ENCODE data around the gene RIBC2.
"Not testable (repeated sequence)": the region's sequence is repeated elsewhere in the genome, so short reads cannot be mapped to it uniquely, and the experiment has no call there.

RIBC2 gene

GRCh38 chr22:45450921-45451651 is 37.6 kb downstream of the RIBC2 start:
- DNase-seq, result no peak

GRCh38 chr22:45451972-45452371 is 38.5 kb downstream of the RIBC2 start:
- no peak for DNase-seq

GRCh38 chr22:45452565-45453379 is 39.3 kb downstream of the RIBC2 start:
- DNase-seq, result no peak

- no peak for DNase-seq
Measured at GRCh38 chr22:45453764-45454163, 40.3 kb downstream of the RIBC2 start.

GRCh38 chr22:45454275-45454674 is 40.8 kb downstream of the RIBC2 start:
- no peak for DNase-seq

- DNase-seq, result no peak
Measured at GRCh38 chr22:45455212-45455611, 41.7 kb downstream of the RIBC2 start.

GRCh38 chr22:45455621-45456020 is 42.1 kb downstream of the RIBC2 start:
- no peak for DNase-seq

- no peak for DNase-seq
Measured at GRCh38 chr22:45456811-45457210, 43.3 kb downstream of the RIBC2 start.

- no peak for DNase-seq
Measured at GRCh38 chr22:45458532-45458931, 45.0 kb downstream of the RIBC2 start.

GRCh38 chr22:45459235-45459634 is 45.7 kb downstream of the RIBC2 start:
- DNase-seq, result no peak

GRCh38 chr22:45460288-45461109 is 47.0 kb downstream of the RIBC2 start:
- no peak for DNase-seq

GRCh38 chr22:45462034-45462655 is 48.7 kb downstream of the RIBC2 start:
- no peak for DNase-seq

GRCh38 chr22:45463691-45464090 is 50.2 kb downstream of the RIBC2 start:
- not testable (repeated sequence) for DNase-seq

- no peak for DNase-seq
Measured at GRCh38 chr22:45465633-45466032, 52.1 kb downstream of the RIBC2 start.

- no peak for DNase-seq
Measured at GRCh38 chr22:45468872-45469271, 55.4 kb downstream of the RIBC2 start.

- no peak for DNase-seq
Measured at GRCh38 chr22:45469281-45470073, 56.0 kb downstream of the RIBC2 start.

GRCh38 chr22:45470871-45471270 is 57.4 kb downstream of the RIBC2 start:
- DNase-seq, result no peak

GRCh38 chr22:45472426-45472825 is 58.9 kb downstream of the RIBC2 start:
- no peak for DNase-seq

- DNase-seq, result no peak
Measured at GRCh38 chr22:45473626-45474237, 60.2 kb downstream of the RIBC2 start.

- no peak for DNase-seq
Measured at GRCh38 chr22:45475063-45475747, 61.7 kb downstream of the RIBC2 start.

Measured in CD4-positive, alpha-beta T cell treated with Interleukin-12 subunit alpha and Interleukin-12 subunit beta, for 1 hour (primary cell).